ENCODE data around the gene HOMER1.
"Not testable (repeated sequence)": the region's sequence is repeated elsewhere in the genome, so short reads cannot be mapped to it uniquely, and the experiment has no call there.

The HOMER1 gene

DNA sequence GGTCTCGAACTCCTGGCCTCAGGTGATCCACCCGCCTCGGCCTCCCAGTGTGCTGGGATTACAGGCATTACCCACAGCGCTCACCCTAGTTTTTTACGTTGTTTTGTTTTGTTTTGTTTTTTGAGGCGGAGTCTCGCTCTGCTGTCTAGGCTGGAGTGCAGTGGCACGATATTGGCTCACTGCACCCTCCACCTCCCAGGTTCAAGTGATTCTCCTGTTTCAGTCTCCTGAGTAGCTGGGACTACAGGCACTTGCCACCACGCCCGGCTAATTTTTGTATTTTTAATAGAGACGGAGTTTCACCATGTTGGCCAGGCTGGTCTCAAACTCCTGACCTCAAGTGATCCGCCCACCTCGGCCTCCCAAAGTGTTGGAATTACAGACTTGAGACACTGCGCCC is 2.4 kb upstream of the HOMER1 start:
- not testable (repeated sequence) for DNase-seq

DNA sequence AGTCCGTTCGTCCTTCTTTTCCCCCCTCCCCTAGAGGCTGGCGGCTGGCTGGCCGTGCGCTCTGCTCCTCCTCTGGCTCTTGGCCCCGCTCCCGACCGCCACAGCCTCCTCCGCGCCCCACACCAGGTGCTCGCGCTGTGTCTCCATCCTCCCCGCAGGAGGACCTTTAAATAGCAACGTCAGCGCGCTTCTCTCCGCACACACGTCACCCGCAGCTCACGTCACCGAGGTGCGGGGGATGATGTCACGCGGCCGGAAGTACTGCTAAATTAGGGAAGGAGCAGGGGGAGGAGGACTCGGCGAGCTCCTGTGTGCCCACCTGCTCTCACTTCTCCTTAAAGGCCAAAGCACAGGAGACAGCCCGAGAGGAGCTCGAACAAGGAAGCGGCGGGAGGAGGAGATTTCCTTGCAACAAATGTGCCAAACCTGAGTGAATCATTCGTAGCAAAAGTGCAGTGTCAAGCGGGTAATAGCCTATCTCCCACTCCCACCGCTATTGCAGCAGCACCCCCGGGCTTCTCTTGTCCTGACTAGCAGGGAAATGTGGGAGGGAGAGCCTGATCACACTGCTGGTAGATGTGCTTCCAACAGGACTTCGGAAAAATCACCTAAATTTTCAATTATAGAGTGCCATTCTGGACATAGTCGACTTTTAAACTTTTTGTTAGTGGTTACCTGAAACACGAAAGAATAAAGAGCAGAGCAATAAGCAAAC is 614 bp upstream of the HOMER1 start:
- DNase-seq: peak; percentile 94

GRCh38 chr5:79513308-79513703 is 628 bp downstream of the HOMER1 start:
- peak; percentile 57 for DNase-seq

DNA sequence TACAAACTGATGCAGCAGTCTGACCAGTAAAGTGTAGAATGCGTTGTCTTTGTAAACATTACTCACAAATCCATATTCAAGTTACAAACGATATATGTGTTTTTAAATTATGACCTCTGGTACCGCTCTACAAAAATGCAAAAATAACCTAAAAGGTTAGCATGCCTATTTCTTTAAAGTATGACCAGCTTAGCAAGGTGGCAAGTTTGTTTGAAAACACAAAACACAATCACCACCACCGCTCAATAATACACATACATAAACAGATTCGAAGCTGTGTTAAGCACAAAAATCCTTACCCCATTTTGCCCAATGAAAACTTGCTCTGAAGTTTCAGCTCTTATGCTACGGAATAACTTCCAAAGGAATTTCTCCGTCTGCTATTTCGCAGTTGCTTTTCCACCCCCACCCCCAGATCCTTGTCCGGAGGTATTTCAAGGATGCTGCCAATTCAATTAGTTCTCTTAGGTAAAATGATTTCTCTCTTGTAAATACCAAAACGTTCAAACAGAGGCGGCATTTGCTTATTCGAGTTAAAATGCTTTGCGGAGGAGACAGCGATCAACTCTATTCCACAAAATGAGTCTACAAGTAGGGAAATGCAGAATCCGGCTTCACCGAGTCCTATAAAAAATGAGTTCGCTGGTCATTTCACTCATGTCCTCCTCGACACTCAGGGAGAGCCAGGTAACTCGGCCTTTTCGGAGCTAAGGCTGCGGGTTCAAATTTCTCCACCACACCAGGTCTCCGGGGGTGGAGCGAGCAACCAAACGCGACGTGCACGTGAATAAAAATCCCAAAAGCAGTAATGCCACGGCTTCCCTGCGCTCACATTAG is 1.2 kb downstream of the HOMER1 start:
- peak; percentile 31 for DNase-seq

DNA sequence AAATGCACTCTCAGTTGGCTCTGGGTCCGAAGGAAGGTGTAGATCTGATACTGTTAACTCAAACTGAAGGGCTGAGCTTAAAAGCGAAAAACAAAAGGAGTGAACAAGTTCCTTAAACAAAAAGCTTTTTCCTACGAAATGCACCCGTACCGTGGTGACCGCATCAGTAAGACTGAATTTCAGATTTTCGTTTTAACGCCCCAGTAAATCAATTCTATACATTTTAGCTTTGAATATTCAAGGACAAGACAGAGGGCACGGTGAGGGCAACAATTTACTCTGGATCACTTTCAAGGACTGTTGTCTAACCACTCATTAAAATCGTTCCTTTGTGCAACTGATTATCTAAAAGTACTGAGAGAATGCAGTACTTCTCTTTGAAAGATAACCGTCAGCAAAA is 1.9 kb downstream of the HOMER1 start:
- DNase-seq: no peak

DNA sequence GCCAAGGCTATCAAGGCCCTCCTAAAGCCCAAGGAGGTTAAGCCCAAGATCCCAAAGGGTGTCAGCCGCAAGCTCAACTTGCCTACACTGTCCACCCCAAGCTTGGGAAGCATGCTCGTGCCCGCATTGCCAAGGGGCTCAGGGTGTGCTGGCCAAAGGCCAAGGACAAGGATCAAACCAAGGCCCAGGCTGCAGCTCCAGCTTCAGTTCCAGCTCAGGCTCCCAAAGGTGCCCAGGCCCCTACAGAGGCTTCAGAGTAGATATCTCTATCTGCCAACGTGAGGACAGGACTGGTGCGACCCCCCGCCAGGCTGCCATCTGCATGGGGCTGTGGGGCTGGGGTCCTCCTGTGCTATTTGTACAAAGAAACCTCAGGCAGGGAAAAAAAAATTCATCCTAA is 3.3 kb downstream of the HOMER1 start:
- DNase-seq: no peak

DNA sequence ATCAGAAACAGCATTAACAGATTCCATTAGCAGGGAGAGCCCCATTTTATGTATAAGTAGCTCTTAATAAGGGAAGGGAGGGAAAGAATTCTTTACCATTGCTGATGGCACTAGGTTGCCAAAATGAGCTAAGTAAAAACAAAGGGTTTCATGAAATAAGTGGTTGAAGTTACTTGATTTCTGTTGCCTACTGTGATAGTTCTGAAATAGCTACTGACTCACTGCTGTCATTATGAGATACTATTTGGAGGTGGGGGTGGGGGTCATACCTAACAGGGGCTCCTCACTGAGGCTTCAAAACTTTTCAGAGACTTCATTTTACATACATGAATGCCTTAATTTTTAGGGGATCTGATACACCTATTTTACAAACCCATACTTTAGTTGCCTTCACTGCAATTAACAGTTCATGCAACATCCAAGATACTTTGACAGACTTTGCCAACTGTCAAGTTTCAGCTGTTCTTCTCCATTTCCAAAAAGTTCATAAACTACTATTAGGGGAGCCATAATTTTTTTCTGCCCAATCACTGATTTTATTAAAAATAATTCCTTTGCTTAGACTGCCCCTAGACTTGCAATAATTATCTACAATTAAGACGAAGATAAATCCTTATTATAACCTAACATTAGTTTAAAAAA is 4.6 kb downstream of the HOMER1 start:
- no peak for DNase-seq

DNA sequence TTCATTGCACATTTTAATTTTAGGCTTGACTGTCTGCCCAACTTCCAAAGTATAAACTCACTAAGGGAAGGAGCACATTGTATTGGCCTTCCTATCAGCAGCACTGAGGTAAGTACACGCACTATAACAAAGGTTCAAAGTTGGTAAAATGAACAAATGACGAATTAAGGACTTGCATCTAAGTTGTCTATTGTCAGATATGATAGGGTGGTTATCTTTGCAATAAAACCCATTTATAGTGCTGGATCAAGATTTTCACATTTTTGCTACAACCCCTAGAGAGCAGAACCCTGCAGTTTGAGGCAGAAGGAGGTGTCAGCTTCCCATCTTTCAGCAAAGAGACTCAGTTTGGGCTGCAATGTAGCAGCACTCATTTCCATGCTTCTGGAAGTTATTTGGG is 5.1 kb downstream of the HOMER1 start:
- no peak for DNase-seq

DNA sequence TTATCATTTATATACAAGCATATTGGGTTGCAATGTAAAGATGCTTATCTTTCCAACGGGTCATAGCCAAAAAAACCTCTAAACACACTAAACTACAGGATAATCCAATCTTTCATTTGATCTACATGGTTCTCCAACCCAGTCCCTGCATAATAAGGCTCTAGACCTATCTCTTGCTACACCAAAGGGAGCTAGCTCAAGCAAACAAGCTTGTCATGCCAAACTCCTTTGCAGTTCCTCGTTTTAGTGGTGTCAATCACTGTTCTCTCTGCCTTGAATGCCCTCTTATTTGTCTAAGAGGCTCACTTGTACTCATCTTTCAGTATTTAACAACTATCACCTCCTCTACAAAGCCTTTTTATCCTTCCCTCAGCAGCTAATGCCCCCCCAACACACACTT is 5.6 kb downstream of the HOMER1 start:
- DNase-seq: no peak

GRCh38 chr5:79507251-79508205 is 6.4 kb downstream of the HOMER1 start:
- no peak for DNase-seq

DNA sequence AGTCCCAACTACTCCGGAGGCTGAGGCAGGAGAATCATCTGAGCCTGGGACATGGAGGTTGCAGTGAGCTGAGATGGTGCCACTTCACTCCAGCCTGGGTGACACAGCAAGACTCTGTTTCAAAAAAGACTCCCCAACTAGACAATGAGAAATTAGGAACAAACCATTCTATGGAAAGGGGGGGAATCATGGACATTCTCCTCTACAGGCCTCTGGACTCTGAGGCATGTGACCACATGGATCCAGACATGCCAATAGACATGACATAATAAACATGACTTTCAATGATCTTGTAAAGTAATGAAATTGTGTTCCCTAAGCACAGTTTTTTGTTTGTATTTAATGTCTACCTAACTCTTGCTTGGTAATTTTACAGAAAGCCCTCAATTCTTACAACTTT is 8.8 kb downstream of the HOMER1 start:
- no peak for DNase-seq

- no peak for DNase-seq
These were observed 10.0 kb downstream of the HOMER1 start for GRCh38 chr5:79503794-79504495.

GRCh38 chr5:79499640-79500273 is 14.2 kb downstream of the HOMER1 start:
- no peak for DNase-seq

GRCh38 chr5:79495311-79495710 is 18.6 kb downstream of the HOMER1 start:
- DNase-seq: peak; percentile 56

- no peak for DNase-seq
These were observed 20.2 kb downstream of the HOMER1 start for GRCh38 chr5:79493596-79494345.

DNA sequence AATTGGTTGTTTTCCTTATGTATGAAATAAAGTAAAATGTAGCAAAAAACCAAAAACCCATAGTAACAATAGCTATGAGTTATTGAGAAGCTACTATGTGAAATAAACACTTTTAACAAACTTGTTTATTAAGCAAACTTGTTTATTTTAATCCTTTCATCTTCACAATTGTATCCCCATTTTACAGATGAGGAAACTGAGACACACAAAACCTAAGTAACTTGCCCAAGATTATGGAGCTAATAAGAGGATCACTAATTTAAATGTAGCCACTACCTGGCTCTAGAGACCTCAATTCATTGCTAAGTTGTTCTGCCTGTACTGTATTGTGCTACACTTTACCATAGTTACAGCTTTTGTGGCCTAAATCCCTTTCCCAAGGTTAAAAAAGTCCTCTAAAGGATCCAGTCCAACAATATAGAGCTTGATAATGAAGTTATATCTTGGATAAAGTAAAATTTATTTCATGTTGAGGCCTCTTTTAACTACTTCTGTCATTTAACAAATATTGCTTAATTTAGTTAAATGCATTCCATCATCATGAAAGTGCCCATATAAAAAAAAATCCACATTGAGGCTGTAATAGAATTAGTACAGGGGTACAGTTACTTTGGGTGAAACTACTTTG is 22.1 kb downstream of the HOMER1 start:
- no peak for DNase-seq

GRCh38 chr5:79490323-79490936 is 23.5 kb downstream of the HOMER1 start:
- DNase-seq: no peak

GRCh38 chr5:79489773-79490172 is 24.2 kb downstream of the HOMER1 start:
- no peak for DNase-seq

GRCh38 chr5:79488775-79489174 is 25.2 kb downstream of the HOMER1 start:
- DNase-seq: no peak

GRCh38 chr5:79488058-79488457 is 25.9 kb downstream of the HOMER1 start:
- no peak for DNase-seq
